Measurements from ENCODE around the gene OR6C4.
"Not testable (repeated sequence)": the region's sequence is repeated elsewhere in the genome, so short reads cannot be mapped to it uniquely, and the experiment has no call there.

Gene OR6C4

DNA sequence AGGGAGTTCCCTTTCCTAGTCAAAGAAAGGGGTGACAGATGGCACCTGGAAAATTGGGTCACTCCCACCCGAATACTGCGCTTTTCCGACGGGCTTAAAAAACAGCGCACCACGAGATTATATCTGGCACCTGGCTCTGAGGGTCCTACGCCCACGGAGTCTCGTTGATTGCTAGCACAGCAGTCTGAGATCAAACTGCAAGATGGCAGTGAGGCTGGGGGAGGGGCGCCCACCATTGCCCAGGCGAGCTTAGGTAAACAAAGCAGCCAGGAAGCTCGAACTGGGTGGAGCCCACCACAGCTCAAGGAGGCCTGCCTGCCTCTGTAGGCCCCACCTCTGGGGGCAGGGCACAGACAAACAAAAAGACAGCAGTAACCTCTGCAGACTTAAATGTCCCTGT lies 40.8 kb downstream of the OR6C4 start:
- H3K27me3 ChIP-seq (ENCODE audit: control insufficient read depth, insufficient read depth, low read length); H3K4me3 ChIP-seq (ENCODE audit: low read depth, low read length); H3K36me3 ChIP-seq (ENCODE audit: control insufficient read depth, insufficient read depth, low read length); H3K9me3 ChIP-seq (ENCODE audit: control insufficient read depth, insufficient read depth, low read length); H3K9ac ChIP-seq (ENCODE audit: low read depth, low read length); H3K4me1 ChIP-seq (ENCODE audit: control insufficient read depth, insufficient read depth, low read length): not testable (repeated sequence)

All from iPS-15b (cell line).